Endothelial cell (in vitro differentiated cells): Measurements from ENCODE around the gene YRDC. TPM values are rescaled to one million over a fixed set of nuclear protein-coding genes. Genes with fewer than 3 reads are reported as not detected.

Experiments
- DNase-seq: peaks from one replicate; pipeline ENCODE4 v3.0.0; 2021; ENCODE audit warnings: low spot score
- H3K27ac Mint-ChIP-seq: one replicate; pipeline ENCODE4 v1.8.0; 2021; ENCODE audit warnings: mixed read lengths, inconsistent platforms; ENCODE audit not compliant: unreplicated experiment
- H3K27me3 Mint-ChIP-seq: one replicate; pipeline ENCODE4 v1.8.0; 2021; ENCODE audit warnings: mild to moderate bottlenecking, moderate library complexity, mixed read lengths, inconsistent platforms; ENCODE audit not compliant: unreplicated experiment
- H3K36me3 Mint-ChIP-seq: one replicate; pipeline ENCODE4 v1.8.0; 2021; ENCODE audit warnings: mild to moderate bottlenecking, low read depth, mixed read lengths, inconsistent platforms; ENCODE audit not compliant: unreplicated experiment
- H3K4me1 Mint-ChIP-seq: one replicate; pipeline ENCODE4 v1.8.0; 2021; ENCODE audit warnings: mild to moderate bottlenecking, mixed read lengths, inconsistent platforms; ENCODE audit not compliant: unreplicated experiment
- H3K4me3 Mint-ChIP-seq: one replicate; pipeline ENCODE4 v1.8.0; 2021; ENCODE audit warnings: mild to moderate bottlenecking, mixed read lengths, inconsistent platforms; ENCODE audit not compliant: unreplicated experiment
- H3K9me3 Mint-ChIP-seq: one replicate; pipeline ENCODE4 v1.8.0; 2021; ENCODE audit warnings: mixed read lengths, inconsistent platforms; ENCODE audit not compliant: unreplicated experiment
- total RNA-seq: library from RNA; stranded (reverse); fragmentation: NEBNext Ultra II Directional; extraction: Animal tissue kit (Norgen Biotek cat#: 25700); gene quantifications from one replicate; pipeline ENCODE4 v1.2.1, GENCODE V29; 2021; ENCODE audit not compliant: unreplicated experiment
- TF ChIP-seq, protein P1 (sequence below): fragments of 200-600 bp; sonication (generic); IDR thresholded peaks from one replicate; pipeline ENCODE4 v1.5.0; 2021; ENCODE audit warnings: antibody characterized with exemption; ENCODE audit not compliant: unreplicated experiment

The YRDC gene
- total RNA-seq, 1 donor from 2014 or later: 11.9 TPM

- no peak overlapping the region for H3K4me3 Mint-ChIP-seq
- peaks cover 15% of the 10 kb centered on the region for H3K4me1 Mint-ChIP-seq
- H3K27ac Mint-ChIP-seq: no peak overlapping the region
- H3K27me3 Mint-ChIP-seq: peaks cover 1% of the 10 kb centered on the region
- TF ChIP-seq, protein P1, sequence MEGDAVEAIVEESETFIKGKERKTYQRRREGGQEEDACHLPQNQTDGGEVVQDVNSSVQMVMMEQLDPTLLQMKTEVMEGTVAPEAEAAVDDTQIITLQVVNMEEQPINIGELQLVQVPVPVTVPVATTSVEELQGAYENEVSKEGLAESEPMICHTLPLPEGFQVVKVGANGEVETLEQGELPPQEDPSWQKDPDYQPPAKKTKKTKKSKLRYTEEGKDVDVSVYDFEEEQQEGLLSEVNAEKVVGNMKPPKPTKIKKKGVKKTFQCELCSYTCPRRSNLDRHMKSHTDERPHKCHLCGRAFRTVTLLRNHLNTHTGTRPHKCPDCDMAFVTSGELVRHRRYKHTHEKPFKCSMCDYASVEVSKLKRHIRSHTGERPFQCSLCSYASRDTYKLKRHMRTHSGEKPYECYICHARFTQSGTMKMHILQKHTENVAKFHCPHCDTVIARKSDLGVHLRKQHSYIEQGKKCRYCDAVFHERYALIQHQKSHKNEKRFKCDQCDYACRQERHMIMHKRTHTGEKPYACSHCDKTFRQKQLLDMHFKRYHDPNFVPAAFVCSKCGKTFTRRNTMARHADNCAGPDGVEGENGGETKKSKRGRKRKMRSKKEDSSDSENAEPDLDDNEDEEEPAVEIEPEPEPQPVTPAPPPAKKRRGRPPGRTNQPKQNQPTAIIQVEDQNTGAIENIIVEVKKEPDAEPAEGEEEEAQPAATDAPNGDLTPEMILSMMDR: no peak
- no peak for DNase-seq
- H3K9me3 Mint-ChIP-seq: no peaks in the 10 kb centered on the region
- peaks cover 6% of the 10 kb centered on the region for H3K36me3 Mint-ChIP-seq
These were observed 36.5 kb upstream of the YRDC start for GRCh38 chr1:37844536-37844935.

DNA sequence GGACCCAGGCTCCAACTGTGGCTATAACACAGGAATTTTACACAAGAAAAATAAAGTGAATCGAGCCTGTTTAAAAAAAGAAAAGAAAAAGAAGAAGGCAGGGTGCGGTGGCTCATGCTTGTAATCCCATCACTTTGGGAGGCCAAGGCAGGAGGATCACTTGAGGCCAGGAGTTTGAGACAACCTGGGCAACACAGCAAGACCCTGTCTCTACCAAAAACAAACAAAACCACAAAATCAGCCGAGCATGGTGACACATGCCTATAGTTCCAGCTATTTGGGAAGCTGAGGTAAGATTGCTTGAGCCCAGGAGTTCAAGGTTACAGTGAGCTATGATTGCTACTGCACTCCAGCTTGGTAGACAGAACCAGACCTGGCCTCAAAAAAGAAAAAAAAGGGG, 33.6 kb upstream of the YRDC start:
- TF ChIP-seq, protein P1: no peak
- no peak overlapping the region for H3K27ac Mint-ChIP-seq
- no peak overlapping the region for H3K4me3 Mint-ChIP-seq
- peaks cover 12% of the 10 kb centered on the region for H3K36me3 Mint-ChIP-seq
- H3K27me3 Mint-ChIP-seq: peaks cover 1% of the 10 kb centered on the region
- peaks cover 12% of the 10 kb centered on the region for H3K4me1 Mint-ChIP-seq
- no peaks in the 10 kb centered on the region for H3K9me3 Mint-ChIP-seq
- DNase-seq: no peak

DNA sequence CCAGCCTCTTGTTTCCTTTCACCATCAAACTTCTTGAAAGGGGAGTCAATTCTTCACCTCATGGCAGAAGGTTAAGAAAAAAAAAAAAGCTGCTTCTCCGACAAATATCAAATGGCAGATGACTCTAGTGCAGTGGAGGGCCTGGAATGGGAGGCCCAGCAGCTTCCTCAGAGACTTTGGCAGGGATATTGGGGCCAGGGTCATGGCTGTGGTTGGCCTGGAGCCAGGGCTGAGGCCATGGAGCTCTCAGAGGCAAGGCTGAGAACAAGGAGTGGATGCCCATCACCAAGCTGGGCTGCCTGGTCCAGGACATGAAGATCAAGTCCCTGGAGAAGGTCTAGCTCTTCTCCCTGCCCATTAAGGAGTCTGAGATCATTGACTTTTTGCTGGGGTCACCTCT, 32.7 kb upstream of the YRDC start:
- TF ChIP-seq, protein P1: no peak
- H3K27ac Mint-ChIP-seq: no peak overlapping the region
- DNase-seq: no peak
- H3K9me3 Mint-ChIP-seq: no peaks in the 10 kb centered on the region
- H3K27me3 Mint-ChIP-seq: peaks cover 1% of the 10 kb centered on the region
- peaks cover 12% of the 10 kb centered on the region for H3K36me3 Mint-ChIP-seq
- peaks cover 12% of the 10 kb centered on the region for H3K4me1 Mint-ChIP-seq
- no peak overlapping the region for H3K4me3 Mint-ChIP-seq

DNA sequence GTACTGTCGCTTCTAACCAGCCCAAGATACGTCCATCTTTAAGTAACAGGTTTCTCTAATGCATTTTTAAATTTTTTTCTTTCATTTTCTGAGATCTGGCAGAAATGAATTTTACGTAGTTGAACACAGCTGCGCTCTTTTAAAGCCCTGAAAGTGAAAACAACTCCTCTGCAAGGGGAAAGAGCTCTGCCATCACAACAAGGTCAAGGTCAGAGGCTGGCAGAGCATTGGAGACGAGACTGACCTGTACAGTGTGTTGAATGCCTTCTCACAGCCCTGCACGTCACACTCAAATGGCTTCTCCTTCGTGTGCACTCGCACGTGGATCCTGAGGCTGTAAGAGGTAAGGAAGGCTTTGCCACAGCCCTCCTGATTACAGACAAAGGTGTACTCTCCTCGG, 31.7 kb upstream of the YRDC start:
- DNase-seq: no peak
- Mint-ChIP-seq H3K4me3 (no peak overlapping the region), H3K27ac (no peak overlapping the region), H3K4me1 (peaks cover 11% of the 10 kb centered on the region), H3K9me3 (no peaks in the 10 kb centered on the region), H3K27me3 (peaks cover under 1% of the 10 kb centered on the region), H3K36me3 (peaks cover 15% of the 10 kb centered on the region)
- TF ChIP-seq, protein P1: no peak

GRCh38 chr1:37836788-37837187, 28.8 kb upstream of the YRDC start:
- TF ChIP-seq, protein P1: no peak
- Mint-ChIP-seq H3K4me3 (no peak overlapping the region), H3K4me1 (no peaks in the 10 kb centered on the region), H3K27ac (no peak overlapping the region), H3K27me3 (peaks cover 3% of the 10 kb centered on the region), H3K9me3 (no peaks in the 10 kb centered on the region), H3K36me3 (peaks cover 29% of the 10 kb centered on the region)
- DNase-seq: no peak
